ENCODE data around the gene SLC13A3. TPM values are rescaled to one million over a fixed set of nuclear protein-coding genes. Genes with fewer than 3 reads are reported as not detected.

Gene SLC13A3
- total RNA-seq, 1 donor from 2014 or later, result 2.9 TPM

GRCh38 chr20:46595933-46596332, 55.3 kb downstream of the SLC13A3 start:
- no peak for TF ChIP-seq CTCF (IDR thresholded peaks at IDR 0.05; ENCODE audit: unreplicated experiment)
- Mint-ChIP-seq H3K27me3 (no peaks in the 10 kb centered on the region), H3K9me3 (ENCODE audit: low read depth) (peaks cover 3% of the 10 kb centered on the region), H3K36me3 (ENCODE audit: insufficient read depth) (no peaks in the 10 kb centered on the region), H3K27ac (no peak overlapping the region), H3K4me1 (ENCODE audit: low read depth) (peaks cover 5% of the 10 kb centered on the region), H3K4me3 (ENCODE audit: low read depth) (no peak overlapping the region)
- no peak for DNase-seq (ENCODE audit: low spot score, unreplicated experiment)

DNA sequence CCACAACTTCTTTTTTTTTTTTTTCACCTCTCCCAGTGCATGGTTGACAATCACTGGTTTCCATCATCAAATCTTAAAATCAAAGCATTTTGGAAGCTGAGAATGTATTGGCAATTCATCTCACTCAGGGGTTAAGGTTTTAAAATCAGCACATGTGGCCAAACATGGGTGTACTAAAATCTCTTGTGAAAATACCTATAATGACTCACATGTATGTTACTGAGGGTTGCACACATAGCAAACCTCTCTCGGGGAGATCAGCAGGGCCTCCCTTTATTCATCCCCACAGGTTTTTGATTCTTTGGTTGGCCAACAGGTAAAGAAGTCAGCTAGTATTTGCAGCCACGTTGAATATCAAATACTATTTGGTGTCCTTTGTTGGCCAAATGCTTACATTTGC, 56.5 kb downstream of the SLC13A3 start:
- TF ChIP-seq CTCF (IDR thresholded peaks at IDR 0.05; ENCODE audit: unreplicated experiment), result no peak
- no peak for DNase-seq (ENCODE audit: low spot score, unreplicated experiment)
- H3K27me3 Mint-ChIP-seq, result no peaks in the 10 kb centered on the region
- no peaks in the 10 kb centered on the region for H3K36me3 Mint-ChIP-seq (ENCODE audit: insufficient read depth)
- H3K4me1 Mint-ChIP-seq (ENCODE audit: low read depth), result peaks cover 3% of the 10 kb centered on the region
- H3K4me3 Mint-ChIP-seq (ENCODE audit: low read depth), result no peak overlapping the region
- peaks cover 3% of the 10 kb centered on the region for H3K9me3 Mint-ChIP-seq (ENCODE audit: low read depth)
- H3K27ac Mint-ChIP-seq, result no peak overlapping the region

DNA sequence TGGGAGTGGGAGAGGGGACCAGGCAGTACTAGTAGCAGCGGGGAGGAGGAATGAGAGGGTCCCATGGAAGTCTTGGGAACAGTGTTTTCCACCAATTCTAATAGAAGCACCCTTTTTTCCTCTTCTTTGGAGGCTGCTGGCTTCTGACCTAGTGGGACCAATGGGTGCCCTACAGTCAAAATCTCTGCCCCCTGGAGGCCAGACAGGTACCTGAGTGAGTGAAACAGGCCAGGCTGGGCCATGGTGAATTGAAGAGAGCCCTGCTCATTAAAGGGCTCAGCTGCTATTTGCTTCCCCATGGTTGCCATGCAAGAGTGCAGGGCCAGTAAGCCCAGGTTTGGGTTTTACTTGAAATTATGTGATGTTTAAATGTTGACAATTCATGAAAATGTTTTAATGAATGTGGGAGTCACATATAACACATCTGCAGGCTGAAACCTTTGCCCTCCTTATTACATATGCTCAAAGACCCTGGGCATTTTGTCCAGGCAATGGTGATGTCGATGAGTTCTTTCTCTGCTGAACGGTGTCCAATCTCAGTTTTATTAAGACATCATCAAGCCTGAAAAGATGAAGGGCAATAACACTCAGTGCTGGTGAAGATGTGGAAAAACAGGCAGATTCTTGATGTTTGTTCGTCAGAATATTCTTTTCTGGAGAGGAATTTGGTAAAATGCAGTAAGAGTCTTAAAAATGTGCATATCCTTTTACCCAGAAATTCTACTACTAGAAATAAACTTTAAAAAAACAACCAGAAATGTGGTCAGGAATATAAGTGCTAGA, 58.5 kb downstream of the SLC13A3 start:
- DNase-seq (ENCODE audit: low spot score, unreplicated experiment), result no peak
- H3K36me3 Mint-ChIP-seq (ENCODE audit: insufficient read depth), result no peaks in the 10 kb centered on the region
- H3K27me3 Mint-ChIP-seq, result no peaks in the 10 kb centered on the region
- no peak overlapping the region for H3K4me3 Mint-ChIP-seq (ENCODE audit: low read depth)
- H3K27ac Mint-ChIP-seq, result no peak overlapping the region
- H3K4me1 Mint-ChIP-seq (ENCODE audit: low read depth), result no peaks in the 10 kb centered on the region
- no peak for TF ChIP-seq CTCF (IDR thresholded peaks at IDR 0.05; ENCODE audit: unreplicated experiment)
- H3K9me3 Mint-ChIP-seq (ENCODE audit: low read depth), result peaks cover 3% of the 10 kb centered on the region

DNA sequence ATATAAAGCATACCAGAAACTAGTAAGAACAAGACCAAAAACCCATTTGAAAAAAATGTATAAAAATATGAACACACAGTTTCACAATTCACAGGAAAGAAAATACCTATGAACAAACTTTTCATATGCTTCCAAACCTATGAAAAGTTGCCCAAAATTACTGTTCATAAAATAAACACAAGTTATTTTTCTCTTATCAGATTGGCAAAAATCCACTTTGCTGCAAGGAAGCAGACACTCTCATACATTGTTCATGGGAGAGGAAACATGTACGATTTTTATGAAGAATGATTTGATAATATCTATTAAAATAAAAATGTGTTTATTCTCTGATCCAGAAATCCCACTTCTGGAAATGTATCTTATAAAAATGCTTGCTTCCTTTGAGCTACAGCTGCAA, 60.8 kb downstream of the SLC13A3 start:
- Mint-ChIP-seq H3K36me3 (ENCODE audit: insufficient read depth) (no peaks in the 10 kb centered on the region), H3K27ac (no peak overlapping the region), H3K4me1 (ENCODE audit: low read depth) (no peaks in the 10 kb centered on the region), H3K9me3 (ENCODE audit: low read depth) (peaks cover 3% of the 10 kb centered on the region), H3K4me3 (ENCODE audit: low read depth) (no peak overlapping the region), H3K27me3 (no peaks in the 10 kb centered on the region)
- no peak for TF ChIP-seq CTCF (IDR thresholded peaks at IDR 0.05; ENCODE audit: unreplicated experiment)
- DNase-seq (ENCODE audit: low spot score, unreplicated experiment), result no peak

DNA sequence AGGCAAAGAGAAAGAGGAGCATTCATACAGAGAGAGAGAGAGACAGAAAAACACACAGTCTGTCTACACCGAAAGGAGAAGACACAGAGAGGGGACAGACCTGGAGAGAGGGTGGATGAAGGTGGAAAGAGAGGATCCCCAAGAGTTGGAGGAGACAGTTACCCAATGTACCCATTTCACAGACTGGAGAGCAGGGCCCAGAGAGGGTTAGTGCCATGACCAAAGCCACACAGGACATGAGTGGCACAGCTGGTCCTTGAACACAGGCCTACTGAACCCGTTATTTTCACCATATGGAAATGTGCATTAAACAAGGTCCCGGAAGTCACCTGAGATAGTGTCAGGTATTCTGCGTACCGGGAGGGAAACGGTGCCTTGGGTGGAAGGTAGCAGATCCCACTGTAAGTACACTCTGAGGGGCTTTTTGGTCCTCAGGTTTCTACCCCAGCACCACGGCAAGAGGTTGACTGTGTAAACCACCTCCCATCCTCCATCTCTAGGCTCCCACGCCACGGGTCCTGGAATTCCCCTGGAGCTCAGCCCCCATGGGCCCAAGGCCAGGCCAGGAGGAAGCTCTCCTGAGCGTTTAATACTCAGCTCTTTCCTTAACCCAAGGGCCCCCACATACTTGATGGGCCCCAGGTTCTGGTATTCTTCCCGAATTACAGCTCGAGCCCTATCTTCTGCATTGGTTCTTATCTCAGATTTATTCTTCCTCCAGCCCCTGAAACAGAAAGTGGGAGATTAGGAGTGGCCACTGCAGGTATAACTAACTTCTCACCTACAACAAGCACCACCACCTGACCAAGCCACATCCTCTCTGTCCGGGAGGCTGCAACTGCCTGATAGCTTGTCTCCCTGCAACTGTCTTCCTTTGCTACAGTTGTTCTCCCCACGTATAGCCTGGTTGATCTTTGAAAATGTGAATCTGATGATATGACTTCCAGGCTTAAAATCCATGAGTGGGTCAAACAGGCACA, 62.4 kb downstream of the SLC13A3 start:
- peaks cover 3% of the 10 kb centered on the region for H3K9me3 Mint-ChIP-seq (ENCODE audit: low read depth)

More for the DNA sequence above, 62.4 kb downstream of the SLC13A3 start:
- no peak for DNase-seq (ENCODE audit: low spot score, unreplicated experiment)
- Mint-ChIP-seq H3K36me3 (ENCODE audit: insufficient read depth) (no peaks in the 10 kb centered on the region), H3K27me3 (no peaks in the 10 kb centered on the region), H3K27ac (no peak overlapping the region), H3K4me1 (ENCODE audit: low read depth) (no peaks in the 10 kb centered on the region), H3K4me3 (ENCODE audit: low read depth) (no peak overlapping the region)
- no peak for TF ChIP-seq CTCF (IDR thresholded peaks at IDR 0.05; ENCODE audit: unreplicated experiment)

Data from progenitor cell of endocrine pancreas (in vitro differentiated cells).